PC-9 (cell line): ENCODE measurements around the gene CACNA1I.

Experiments used
- CTCF ChIP-seq: fragments of 200-600 bp; sonication (generic); conservative IDR thresholded peaks from 2 replicates; pipeline ENCODE4 v1.6.1; 2017; ENCODE audit warnings: mixed run types, antibody characterized with exemption, mild to moderate bottlenecking, moderate library complexity
- EZH2 ChIP-seq: fragments of 200-600 bp; sonication (generic); IDR thresholded peaks from 2 replicates; pipeline ENCODE4 v1.8.0; 2017; ENCODE audit warnings: antibody characterized with exemption, low read depth

GRCh38 chr22:39570665-39571064 lies at the start of gene CACNA1I:
- TF ChIP-seq CTCF (no peak), EZH2 (no peak)
